Mammary epithelial cell (primary cell): ENCODE data around the gene DYSF.

Experiments
- EZH2 ChIP-seq: IDR thresholded peaks from 2 replicates; pipeline ENCODE4 v1.6.1; 2012; ENCODE audit warnings: low read length, inconsistent platforms, borderline replicate concordance
- TF ChIP-seq, protein P1 (sequence below), 2 donors: IDR thresholded peaks in 1 of 2; conservative IDR thresholded peaks in 1 of 2; 2 replicates each; pipeline ENCODE4 v1.5.1; 2011 to 2012; ENCODE audit warnings: inconsistent platforms in 2 of 2, low read length in 2 of 2, mild to moderate bottlenecking in 2 of 2, control low read depth in 1 of 2, low read depth in 1 of 2; ENCODE audit not compliant: insufficient read depth in 1 of 2; ENCODE audit errors: extremely low read depth in 1 of 2

DNA sequence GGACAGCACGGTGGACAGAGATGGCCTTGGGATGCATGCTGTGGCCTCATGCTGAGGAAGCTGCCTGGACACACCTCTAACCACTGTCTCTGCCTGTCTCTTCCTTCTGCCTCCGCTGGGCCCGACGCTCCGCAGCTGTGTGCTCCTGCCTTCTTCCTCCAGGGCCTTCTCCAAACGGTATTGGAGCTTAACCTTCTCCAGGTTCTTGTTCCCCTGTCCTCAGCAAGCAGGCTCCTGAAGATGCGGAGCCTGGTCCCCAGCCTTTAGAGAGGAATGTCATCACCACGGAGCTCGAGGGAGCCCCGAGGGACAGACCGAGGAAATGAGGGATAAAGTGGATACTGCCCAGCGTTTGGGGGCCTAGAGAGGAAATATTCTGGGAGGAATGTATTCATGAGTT lies 155.1 kb downstream of the DYSF start:
- TF ChIP-seq, protein P1, sequence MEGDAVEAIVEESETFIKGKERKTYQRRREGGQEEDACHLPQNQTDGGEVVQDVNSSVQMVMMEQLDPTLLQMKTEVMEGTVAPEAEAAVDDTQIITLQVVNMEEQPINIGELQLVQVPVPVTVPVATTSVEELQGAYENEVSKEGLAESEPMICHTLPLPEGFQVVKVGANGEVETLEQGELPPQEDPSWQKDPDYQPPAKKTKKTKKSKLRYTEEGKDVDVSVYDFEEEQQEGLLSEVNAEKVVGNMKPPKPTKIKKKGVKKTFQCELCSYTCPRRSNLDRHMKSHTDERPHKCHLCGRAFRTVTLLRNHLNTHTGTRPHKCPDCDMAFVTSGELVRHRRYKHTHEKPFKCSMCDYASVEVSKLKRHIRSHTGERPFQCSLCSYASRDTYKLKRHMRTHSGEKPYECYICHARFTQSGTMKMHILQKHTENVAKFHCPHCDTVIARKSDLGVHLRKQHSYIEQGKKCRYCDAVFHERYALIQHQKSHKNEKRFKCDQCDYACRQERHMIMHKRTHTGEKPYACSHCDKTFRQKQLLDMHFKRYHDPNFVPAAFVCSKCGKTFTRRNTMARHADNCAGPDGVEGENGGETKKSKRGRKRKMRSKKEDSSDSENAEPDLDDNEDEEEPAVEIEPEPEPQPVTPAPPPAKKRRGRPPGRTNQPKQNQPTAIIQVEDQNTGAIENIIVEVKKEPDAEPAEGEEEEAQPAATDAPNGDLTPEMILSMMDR (conservative IDR thresholded peaks at IDR 0.05 in 1 of 2, IDR thresholded peaks at IDR 0.05 in 1 of 2; ENCODE audit: extremely low read depth in 1 of 2, insufficient read depth in 1 of 2, low read depth in 1 of 2, low read length in 2 of 2): no peak
- no peak for TF ChIP-seq EZH2
